GM19468 (cell line): ENCODE results near the gene C1orf21.
A peak's percentile ranks its signal among the peaks of the same experiment; 100 is the strongest.

Experiments
- ATAC-seq: cut with Tn5 transposase; IDR thresholded peaks from one replicate; pipeline ENCODE4 v1.9.1; 2021; ENCODE audit warnings: mild to moderate bottlenecking, moderate library complexity, moderate number of reproducible peaks; ENCODE audit not compliant: unreplicated experiment; ENCODE audit errors: extremely low read depth

C1orf21 gene

DNA sequence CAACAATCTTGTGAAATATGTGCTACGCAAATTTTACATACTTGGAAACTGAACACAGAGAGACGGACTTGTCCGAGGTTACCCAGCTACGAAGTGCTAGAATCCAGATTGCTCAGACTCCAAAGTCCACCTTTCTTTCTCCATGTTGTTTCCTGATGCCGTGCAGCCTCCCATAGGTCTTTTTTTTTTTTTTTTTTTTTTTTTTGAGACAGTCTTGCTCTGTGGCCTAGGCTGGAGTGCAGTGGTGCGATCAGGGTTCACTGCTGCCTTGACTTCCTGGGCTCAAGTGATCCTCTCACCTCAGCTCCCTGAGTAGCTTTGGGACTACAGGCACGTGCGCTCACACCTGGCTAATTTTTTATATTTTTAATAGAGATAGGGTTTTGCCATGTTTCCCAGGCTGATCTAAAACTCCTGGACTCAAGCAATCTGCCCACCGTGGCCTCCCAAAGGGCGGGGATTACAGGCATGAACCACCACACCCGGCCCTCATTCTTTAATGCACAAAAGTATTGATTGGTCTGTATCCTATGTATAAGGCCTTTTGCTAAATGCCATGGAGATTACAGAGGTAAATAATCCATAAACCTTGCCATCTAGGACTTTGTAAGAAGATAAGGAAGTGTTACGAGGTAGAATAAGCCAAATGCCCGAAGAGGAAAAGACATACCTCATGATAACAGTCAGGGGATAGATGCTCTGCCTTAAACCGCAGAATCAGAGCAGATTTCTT, 92.8 kb downstream of the C1orf21 start:
- no peak for ATAC-seq

DNA sequence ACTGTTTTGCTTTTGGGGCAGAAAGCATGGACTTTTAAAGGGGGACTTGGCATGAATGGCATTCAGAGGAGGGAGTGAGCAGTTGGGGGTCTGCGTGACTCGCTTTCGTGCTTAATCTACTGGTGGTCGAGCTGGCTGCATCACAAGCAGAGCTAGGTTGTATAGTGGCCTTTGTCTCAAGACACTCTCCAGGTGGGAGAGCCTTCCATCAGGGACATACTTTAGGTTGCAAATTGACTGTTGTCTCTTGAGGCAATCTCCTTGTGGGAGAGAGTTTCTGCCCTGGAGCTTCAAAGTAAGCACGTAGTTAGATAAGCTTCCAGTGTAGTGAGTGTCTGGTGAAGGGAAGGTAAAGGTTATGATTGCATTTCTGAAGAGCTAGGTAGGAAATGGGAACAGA, 93.9 kb downstream of the C1orf21 start:
- no peak for ATAC-seq

DNA sequence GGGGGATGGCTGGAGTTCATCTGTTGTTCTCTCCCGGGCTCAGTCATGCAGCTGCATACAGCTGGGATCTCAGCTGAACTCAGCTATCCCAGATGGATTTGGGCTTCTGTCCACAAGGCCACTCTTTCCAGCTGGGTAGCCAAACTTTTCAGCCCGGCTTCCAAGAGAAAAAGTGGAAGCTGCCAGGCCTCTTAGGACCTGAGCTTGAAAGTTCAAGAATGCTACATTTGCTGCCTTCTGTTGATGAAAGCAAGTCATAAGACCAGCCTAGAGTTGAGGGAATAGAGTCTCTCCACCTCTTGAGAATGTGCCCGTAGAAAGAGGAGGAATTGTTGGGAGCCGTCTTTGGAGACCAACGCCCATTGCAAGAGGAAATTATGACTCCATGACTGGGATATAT, 95.3 kb downstream of the C1orf21 start:
- ATAC-seq: no peak

DNA sequence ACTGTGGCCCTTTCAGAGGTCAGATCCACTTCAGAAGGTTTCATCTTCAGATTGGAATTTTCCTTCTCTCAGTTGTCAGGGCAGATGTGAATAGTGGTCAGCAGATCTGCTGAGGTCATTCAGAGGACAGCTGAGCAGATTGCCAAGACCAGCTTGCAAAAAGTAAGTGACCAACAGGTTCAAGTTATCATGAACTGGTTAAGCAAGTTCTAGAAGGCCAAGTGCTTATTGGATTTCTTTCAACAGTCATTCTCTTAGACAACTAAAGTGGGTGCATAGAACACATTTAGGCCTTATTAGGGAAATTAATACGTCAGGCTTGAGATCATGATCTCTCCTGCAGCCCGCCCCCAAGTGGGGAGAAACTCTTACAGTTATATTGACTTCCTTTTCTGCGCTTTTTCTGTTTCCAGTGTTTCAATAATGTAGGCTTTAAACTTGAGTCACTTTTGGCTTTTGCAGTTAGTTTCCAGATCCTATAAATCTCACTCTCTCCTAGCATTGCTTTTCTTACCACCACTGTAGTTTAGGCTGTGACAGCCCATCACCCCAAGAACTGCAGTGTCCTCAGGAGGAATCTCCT, 96.4 kb downstream of the C1orf21 start:
- ATAC-seq: no peak

DNA sequence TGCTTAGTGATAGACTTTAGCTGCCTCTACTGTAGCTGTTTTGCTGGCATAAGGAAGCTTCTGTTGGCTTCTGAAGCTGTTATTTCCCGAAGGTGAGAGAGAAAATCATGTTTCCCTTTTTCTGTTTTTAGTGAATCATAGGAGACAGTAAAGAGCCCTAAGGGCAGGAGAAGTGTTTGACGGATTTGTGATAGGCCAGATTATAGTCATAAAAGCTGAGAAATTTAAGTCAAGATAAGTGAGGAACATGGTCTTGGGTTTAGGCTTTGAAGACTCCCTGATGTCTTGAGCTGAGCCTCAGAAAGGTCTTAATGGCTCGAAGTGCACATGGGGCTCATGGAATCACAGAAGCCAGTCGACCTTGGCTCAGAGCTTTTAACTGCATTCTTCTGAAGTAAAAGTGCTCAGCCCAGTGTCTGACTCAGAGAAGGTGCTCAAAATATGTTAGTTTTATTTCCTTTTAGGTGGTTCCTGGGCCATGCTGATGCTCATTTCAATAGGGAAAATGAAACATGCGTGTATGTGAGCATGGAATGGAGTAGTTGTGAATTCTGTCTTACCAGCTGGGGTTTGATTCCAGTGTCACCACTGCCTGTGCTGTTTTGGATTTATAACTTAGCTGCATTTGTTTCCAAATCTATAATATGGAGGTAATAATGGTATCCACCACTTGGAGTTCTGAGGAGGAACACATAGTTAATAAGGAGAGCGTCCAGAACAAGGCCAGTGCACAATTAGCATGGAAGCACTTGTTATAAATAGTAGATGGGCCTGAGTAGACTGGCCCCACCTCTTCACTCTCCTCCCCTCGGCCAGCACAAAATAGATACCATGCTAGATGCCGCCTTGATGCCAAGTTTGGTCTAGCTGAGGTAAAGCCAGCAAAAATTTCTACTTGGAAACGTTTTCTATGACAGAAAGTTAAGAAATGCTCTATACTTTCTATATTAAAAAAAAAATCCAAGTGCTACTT, 99.2 kb downstream of the C1orf21 start:
- ATAC-seq: no peak

DNA sequence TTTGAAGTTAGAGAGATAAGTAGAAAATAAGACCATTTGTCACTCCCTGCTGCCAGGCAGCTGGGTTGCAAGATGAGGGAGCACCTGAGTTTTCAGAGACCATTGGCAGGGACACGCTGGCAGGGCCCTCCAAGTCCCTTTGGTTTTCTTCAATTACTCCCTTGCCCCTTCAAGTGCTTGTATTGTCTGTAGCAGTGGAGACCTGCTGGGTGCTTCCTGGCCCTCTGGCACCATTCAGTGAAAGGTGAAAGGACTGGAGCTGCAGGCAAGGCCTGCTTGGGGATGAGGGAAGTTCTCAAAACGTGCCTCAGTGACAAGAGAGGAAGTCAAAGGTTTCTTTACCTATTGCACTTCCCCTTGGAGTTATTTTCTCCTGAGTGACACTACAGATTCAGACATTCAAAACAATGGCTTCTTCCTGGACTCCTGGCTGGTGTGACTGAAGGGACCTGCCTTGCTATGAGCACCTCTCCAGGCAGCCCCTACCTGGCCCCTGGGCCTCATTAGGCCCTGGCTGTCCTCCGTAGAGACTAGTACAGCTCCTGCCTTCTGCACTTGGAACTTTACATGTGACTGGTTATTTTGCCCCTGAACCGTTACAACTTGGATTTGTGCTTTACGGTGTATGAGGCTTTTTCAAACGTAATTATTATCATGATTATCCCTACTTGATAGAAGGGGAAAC, 100.1 kb downstream of the C1orf21 start:
- no peak for ATAC-seq

DNA sequence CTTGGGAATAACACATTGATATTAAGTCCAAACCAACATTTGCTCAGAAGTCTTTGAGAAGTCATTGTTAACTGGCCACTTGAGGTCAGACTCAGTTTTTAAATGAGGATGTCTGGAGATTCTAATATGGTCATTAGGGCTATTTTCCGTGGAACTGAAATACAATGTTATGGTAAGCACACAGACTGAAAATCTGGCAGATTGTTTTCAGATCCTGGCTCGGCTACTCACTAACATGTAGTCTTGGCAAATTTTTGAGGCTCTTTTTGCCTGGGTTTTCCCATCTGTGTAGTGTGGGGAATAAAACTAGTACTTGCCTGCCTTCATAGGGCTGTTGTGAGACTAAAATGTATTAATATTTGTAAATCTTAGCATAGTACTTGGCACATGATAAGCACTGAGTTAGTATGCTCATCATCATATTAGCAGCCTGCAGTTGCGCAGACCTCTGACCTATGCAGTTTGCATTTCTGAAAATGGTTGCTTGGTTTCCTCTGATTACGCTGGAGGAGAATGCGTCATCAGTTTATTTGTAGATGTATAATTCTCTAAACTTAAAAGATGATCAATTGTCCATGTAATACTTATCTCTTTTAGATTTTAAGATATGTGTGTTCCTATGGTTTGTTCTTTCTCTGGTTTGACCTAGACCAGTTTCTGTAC, 100.8 kb downstream of the C1orf21 start:
- no peak for ATAC-seq

DNA sequence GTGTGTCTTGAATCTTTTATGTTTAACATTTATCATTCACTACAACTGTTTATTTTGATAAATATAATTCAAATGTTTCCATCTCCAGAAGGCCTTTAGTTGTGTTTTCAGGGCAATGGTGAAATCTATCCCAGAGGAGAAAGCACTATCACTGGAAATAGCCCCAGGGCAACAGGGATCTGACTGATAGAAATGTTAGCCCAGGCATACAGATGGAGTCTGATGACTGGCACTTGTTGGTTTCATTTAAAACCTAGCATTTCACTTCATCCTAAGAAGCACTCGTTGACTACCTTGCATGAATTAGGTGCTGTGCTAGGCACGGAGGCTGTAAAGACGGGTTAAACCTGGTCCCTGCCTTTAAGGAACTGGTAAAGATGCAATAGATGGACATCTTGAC, 103.1 kb downstream of the C1orf21 start:
- ATAC-seq: no peak

DNA sequence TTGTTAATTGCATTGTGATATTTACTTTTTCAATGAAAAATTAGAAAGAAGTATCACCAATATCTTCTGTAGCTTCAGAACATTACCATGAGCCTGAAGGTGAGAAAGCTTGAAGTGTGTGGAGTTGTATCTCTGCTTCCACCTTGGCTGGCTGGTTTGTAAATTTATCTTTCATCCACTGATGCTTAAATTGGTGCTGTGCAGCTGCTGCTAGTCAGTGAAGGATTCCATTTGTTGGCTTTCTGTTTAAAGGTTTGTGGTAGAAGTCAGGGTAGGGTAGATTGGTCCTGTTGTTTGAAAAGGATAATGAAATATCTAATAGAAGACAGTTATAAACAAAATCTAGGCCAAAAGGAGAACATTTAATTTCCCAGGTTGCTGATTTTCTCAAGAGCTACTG, 105.7 kb downstream of the C1orf21 start:
- ATAC-seq: no peak

DNA sequence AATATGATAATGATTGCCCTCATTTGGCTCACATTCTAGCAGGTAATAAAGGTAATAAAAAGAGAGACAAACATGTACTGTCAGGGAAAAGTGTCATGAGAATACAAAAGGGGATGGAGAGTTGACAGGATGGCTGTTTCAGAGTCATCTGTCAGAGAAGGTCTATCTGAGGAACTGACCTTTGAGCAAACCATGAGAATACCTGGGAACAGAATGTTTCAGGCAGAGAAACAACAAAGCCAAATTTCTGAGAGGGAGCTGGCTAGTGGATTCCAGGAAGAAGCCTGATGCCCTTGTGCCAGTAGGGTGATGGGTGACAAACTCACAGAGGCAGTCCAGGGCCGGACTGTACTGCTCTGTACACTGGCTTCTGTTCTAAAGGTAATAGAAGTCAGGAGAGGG, 107.2 kb downstream of the C1orf21 start:
- no peak for ATAC-seq

DNA sequence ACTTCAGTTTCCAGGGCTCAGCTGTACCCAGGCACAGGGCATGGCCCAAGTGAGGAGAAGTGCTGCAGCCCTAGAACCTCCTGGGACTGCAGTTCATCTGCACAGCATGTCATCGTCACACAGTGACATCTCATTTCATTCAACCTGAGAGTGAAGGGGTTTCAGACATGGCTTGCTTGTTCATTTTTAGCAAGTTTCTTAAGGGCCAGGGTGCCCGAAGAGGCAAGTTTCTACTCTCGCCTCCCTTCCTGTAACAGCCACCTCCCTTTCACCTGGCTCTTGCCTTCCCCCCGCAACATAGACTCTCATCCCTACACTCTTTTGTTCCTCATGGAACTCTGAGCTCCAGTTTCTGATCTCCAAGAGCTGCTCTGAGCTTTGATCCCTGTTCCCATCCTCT, 108.1 kb downstream of the C1orf21 start:
- ATAC-seq: peak; percentile 42

DNA sequence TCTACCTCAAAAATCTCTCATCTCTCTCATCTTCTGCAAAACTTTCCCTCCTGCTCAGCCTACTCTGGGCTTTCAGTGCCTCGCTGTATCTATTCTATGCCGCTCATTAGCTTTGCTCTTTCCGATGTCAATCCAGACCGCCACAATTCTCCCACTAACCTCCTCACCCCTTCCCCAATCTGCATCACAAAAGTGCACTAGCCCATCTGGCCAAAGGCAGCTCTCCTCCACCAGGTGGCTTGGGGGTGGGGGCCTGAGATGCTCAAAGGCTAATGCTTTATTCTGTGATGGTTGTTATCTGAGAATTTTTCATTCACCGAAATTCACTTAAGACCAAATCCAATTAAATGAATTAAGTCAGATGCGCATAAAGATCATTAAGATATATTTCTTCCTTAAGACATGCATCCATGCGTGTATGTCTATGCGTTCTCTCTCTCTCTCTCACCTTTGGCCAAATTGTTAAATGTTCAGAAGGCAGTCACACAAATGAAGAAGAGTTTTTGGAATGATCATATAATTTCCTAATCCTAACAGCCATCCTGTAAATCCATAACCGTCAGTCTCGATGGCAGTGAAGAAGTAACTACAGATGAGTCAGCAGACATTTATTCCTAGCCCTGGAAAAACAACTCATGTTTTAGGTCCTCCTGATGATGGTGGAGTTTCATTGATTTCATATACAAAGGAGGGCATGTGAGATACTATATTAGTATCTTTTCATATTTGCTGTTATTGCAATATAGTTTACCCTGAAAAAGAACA, 111.3 kb downstream of the C1orf21 start:
- ATAC-seq: no peak

DNA sequence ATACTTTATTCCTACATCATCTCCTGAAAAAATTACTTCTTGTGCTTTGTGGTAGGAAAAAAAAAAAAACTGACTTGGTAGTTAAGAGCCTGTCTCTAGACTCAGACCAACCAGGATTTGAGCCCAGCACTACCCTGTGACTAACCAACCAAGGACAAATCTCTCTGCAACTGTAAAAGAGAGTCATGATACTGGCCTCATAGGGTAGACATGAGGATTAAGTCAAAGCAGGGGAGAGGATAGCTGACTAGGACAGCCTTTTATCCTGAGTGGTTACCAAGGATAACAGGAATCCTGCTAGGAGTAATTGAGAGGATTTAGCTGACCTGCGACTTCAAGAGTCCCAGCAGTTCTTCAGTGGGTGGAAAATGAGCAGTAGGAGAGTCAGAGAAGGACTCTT, 112.8 kb downstream of the C1orf21 start:
- ATAC-seq: no peak

DNA sequence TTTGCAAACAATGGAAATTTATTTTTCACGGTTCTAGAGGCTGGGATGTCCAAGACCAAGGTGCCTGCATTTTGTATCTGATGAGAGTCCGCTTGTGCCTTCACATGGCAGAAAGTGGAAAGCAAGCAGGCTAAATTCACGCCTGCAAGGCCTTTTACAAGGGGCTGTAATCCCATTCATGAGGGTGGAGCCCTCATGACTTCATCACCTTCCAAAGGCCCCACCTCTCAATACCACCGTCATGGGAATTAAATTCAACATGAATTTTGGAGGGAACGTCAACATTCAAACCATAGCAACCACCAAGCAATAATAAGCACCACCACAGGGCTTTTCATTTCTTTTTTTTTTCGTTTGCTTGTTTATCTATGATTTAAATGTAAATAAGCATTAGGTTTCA, 115.3 kb downstream of the C1orf21 start:
- no peak for ATAC-seq

DNA sequence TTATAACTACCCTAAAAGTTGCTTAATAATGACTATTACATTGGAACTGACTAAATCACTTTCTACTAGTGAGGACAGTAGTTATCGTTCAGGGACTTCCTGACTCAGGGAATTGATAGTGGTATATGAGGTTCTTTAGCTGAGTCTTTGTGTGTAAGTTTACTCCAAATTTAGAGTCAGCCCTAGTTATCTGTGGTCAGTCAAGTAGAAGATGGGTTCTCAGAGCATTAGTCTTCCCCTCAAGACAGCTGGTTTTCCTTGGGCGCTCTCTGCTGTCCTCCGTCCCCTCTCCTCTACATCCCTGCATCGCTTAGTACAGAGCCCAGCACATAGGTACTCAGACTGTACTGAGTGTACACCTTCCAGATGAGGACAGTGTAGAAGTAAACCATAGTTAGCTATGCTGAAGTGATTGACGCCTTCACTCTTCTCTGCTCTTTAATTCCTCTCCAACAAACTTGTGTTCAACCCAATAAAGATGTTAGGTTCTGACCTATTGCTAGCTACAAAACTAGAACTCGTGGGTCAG, 116.5 kb downstream of the C1orf21 start:
- no peak for ATAC-seq

DNA sequence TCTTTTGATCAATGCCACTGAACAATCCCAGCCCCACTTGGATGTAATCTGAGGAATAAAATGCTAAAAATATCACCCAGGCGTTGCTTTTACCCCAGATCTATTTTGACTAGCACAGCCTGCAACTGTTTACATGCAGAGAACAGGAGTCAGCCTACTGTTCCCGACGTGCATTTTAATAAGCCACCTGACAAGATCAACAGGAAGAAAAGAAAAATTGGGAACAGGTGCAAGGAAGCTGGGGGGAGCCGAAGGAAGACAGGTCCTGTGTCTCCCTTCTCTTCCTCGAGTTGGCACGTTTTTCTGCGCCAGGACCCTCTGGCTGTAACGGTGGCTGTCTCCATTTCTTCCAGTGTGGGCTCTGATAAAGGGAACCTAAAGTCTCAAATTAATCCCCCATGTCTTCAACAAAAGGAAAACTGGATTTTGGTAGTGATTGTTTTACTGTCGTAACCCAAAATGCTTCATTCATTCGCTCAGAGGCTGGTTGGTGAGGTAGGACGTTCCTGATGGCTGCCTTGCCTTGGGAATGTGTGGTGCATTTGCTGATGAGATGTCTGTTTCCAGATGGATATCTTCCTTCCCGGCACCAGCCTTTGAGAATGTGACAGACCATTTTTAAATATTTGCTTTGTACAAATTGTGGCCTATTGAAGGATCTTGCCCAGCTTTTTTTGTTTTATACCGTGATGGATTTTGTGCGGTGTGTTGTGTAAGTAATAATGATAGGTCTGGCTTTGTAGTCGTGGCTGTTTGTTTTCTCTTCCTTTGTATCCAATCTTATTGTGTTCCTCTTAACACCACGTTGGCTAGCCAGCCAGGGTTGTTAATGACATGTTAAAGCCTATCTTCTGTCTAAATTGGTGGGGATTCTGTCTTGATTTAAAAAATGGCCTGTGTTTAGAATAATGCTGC, 117.5 kb downstream of the C1orf21 start:
- ATAC-seq: no peak

DNA sequence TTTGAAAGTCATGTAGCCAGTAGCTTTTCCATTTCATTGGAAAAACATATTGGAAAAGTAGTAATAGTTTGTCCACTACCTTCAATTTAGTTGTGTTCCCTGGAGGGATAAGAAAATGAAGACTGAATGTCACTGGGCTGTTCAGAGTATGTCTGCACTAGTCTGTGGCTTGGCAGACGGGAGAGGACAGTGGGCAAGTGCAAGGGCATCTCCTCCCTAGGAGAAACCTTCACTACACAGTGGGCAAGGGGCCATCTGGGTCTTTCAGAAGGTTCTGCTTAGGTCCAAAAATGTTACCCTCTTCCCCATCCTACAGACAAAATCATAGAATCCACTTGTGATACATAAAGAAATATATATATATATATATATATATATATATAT, 118.1 kb downstream of the C1orf21 start:
- no peak for ATAC-seq

DNA sequence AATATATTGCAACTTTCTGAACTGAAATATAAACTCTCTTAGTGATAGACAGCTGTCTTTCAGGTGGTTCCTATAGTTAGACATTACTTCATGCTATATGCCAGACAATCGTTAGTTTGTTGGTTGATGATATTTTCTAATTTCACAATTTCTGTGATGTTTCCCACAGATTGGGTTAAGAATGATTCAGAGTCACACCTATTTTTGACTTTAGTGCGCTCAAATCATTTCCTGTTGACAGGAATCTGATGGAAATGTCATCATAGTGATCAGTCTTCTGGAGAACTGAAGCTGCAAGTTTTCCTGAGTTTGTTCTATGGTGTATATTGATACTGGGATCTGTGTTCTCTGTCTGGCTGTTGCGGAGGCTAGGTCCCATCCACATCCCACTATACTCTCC, 119.7 kb downstream of the C1orf21 start:
- no peak for ATAC-seq
